HepG2 (cell line): ENCODE data around the gene SLC12A9. TPM values are rescaled to one million over a fixed set of nuclear protein-coding genes. Genes with fewer than 3 reads are reported as not detected.

ENCODE experiments used
- ATAC-seq: fragments of 200-7000 bp; cut with Tn5 transposase; 3 replicates; pipeline ENCODE4 v1.9.1; 2020; ENCODE audit warnings: mild to moderate bottlenecking, moderate library complexity
- BruUV-seq: library from RNA; stranded (reverse); fragments of 400-500 nt; replicated peaks from 2 replicates; lab custom pipeline; 2021; lab: Mats Ljungman, UMichigan
- CTCF ChIA-PET: fragments of 300-600 bp; formaldehyde crosslinking; extraction: SDS; loops from one replicate; lab custom pipeline; 2021; ENCODE audit warnings: low total read pairs, inconsistent platforms, low intra/inter-chr PET ratio; lab: Yijun Ruan, JAX
- POLR2A ChIA-PET: fragments of 350-600 bp; sonication (Branson Sonifier 250); formaldehyde crosslinking; loops from one replicate; lab custom pipeline; 2020; ENCODE audit warnings: antibody characterized with exemption, inconsistent platforms; lab: Yijun Ruan, JAX
- DNase-seq: peaks from one replicate; pipeline ENCODE4 v3.0.0-alpha.2; 2015; ENCODE audit warnings: low spot score
- FAIRE-seq: peaks from 3 replicates; lab custom pipeline; 2011; peaks lifted over from hg19 to GRCh38; lab: Jason Lieb, UNC
- H2AFZ ChIP-seq: one replicate; pipeline ENCODE4 v1.6.1; 2011; ENCODE audit warnings: low read length, inconsistent platforms
- H3K27ac ChIP-seq: fragments of 300-600 bp; 3 replicates; pipeline ENCODE4 v1.8.0; 2011; ENCODE audit warnings: mixed run types, mild to moderate bottlenecking, mixed read lengths, low read length, inconsistent platforms; ENCODE audit not compliant: insufficient read depth; ENCODE audit errors: extremely low read length
- H3K27me3 ChIP-seq, 2 experiments: fragments of 200-600 bp in 1 of 2; 2 replicates in 1 of 2; 3 replicates in 1 of 2; pipeline versions ENCODE4 v1.6.0 to v1.8.0; 2011; ENCODE audit warnings: low read length in 2 of 2, mild to moderate bottlenecking in 2 of 2, moderate library complexity in 2 of 2, inconsistent platforms in 1 of 2; ENCODE audit not compliant: insufficient read depth in 2 of 2, control insufficient read depth in 1 of 2
- H3K36me3 ChIP-seq, 2 experiments: fragments of 200-600 bp in 1 of 2; replicated peaks in 1 of 2; 2 replicates in 1 of 2; 3 replicates in 1 of 2; pipeline versions ENCODE4 v1.5.1 to v1.8.0; 2011; ENCODE audit warnings: low read length in 2 of 2, inconsistent platforms in 1 of 2; ENCODE audit not compliant: insufficient read depth in 2 of 2, control insufficient read depth in 1 of 2
- H3K4me1 ChIP-seq: 2 replicates; pipeline ENCODE4 v1.5.1; 2012; ENCODE audit warnings: low read length, inconsistent platforms; ENCODE audit not compliant: insufficient read depth
- H3K4me2 ChIP-seq: 2 replicates; pipeline ENCODE4 v1.6.0; 2011; ENCODE audit warnings: low read depth, low read length, inconsistent platforms
- H3K4me3 ChIP-seq, 3 experiments: fragments of 200-600 bp in 1 of 3; sonication (generic), shearing (Covaris generic) in 1 of 3; replicated peaks in 1 of 3; 2 replicates each; pipeline ENCODE4 v1.5.1; 2011 to 2016; ENCODE audit warnings: low read length in 3 of 3, inconsistent platforms in 2 of 3, low read depth in 2 of 3, mild to moderate bottlenecking in 2 of 3, control low read depth in 1 of 3, mixed read lengths in 1 of 3; ENCODE audit not compliant: insufficient read depth in 1 of 3
- H3K79me2 ChIP-seq: one replicate; pipeline ENCODE4 v1.6.1; 2011; ENCODE audit warnings: low read length, inconsistent platforms; ENCODE audit not compliant: insufficient read depth
- H3K9ac ChIP-seq: 2 replicates; pipeline ENCODE4 v1.6.0; 2011; ENCODE audit warnings: mild to moderate bottlenecking, low read depth, low read length, inconsistent platforms; ENCODE audit not compliant: insufficient read depth
- H3K9me3 ChIP-seq: 2 replicates; pipeline ENCODE4 v1.5.1; 2012; ENCODE audit warnings: mild to moderate bottlenecking, low read length
- H4K20me1 ChIP-seq: 2 replicates; pipeline ENCODE4 v1.6.0; 2011; ENCODE audit warnings: inconsistent platforms, mild to moderate bottlenecking, low read length, moderate library complexity; ENCODE audit not compliant: insufficient read depth
- AGO2 ChIP-seq: fragments of 200-400 bp; formaldehyde crosslinking; optimal IDR thresholded peaks from 2 replicates; pipeline ENCODE3; 2017; ENCODE audit warnings: mild to moderate bottlenecking, low read depth, low read length, moderate library complexity
- ESRRA ChIP-seq: sonication (generic); formaldehyde crosslinking; IDR thresholded peaks from 2 replicates; pipeline ENCODE4 v1.5.1; 2020; ENCODE audit warnings: mild to moderate bottlenecking, low read depth, missing genetic modification reagents
- ETV5 ChIP-seq: IDR thresholded peaks from 2 replicates; pipeline ENCODE4 v1.6.1; 2018; ENCODE audit warnings: missing biosample characterization, missing genetic modification reagents, inconsistent platforms, borderline replicate concordance
- MAFG ChIP-seq: sonication (generic); formaldehyde crosslinking; IDR thresholded peaks from 2 replicates; pipeline ENCODE4 v1.5.1; 2020; ENCODE audit warnings: mild to moderate bottlenecking, missing genetic modification reagents
- MTF1 ChIP-seq: sonication (generic); formaldehyde crosslinking; IDR thresholded peaks from 2 replicates; pipeline ENCODE4 v1.5.0; 2020; ENCODE audit warnings: missing genetic modification reagents
- NFIC ChIP-seq: IDR thresholded peaks from 2 replicates; pipeline ENCODE4 v1.6.1; 2012; ENCODE audit warnings: mild to moderate bottlenecking, low read length, inconsistent platforms
- RFX3 ChIP-seq: IDR thresholded peaks from 2 replicates; pipeline ENCODE4 v1.6.1; 2016; ENCODE audit warnings: missing biosample characterization, missing genetic modification reagents
- ZBTB7B ChIP-seq: sonication (generic); formaldehyde crosslinking; IDR thresholded peaks from 2 replicates; pipeline ENCODE4 v1.4.0; 2020; ENCODE audit warnings: missing genetic modification reagents
- ZNF431 ChIP-seq: sonication (generic); formaldehyde crosslinking; IDR thresholded peaks from 2 replicates; pipeline ENCODE4 v1.9.0; 2022; ENCODE audit warnings: missing genetic modification reagents, low read depth, mild to moderate bottlenecking, borderline replicate concordance
- ZNF883 ChIP-seq: sonication (generic); formaldehyde crosslinking; IDR thresholded peaks from 2 replicates; pipeline ENCODE4 v1.5.1; 2020; ENCODE audit warnings: mild to moderate bottlenecking, missing genetic modification reagents; ENCODE audit errors: not compliant biosample characterization
- ZSCAN25 ChIP-seq: sonication (generic); formaldehyde crosslinking; IDR thresholded peaks from 2 replicates; pipeline ENCODE4 v1.8.0; 2022; ENCODE audit warnings: mild to moderate bottlenecking, missing genetic modification reagents
- WGBS: methylation state at CpG from one replicate; pipeline ENCODE4 v1.1.6; 2017; ENCODE audit warnings: low lambda C conversion rate; 5-methylcytosine and 5-hydroxymethylcytosine counted together
- in situ Hi-C: cut with HindIII; loops from 2 replicates; pipeline ENCODE4 v1.10.0; 2017; ENCODE audit warnings: low pct_unique_long_range_greater_than_20kb; ENCODE audit not compliant: extremely low pct_ligation_motif_present
- intact Hi-C: fragments of 100-400 bp; cut with micrococcal nuclease; formaldehyde crosslinking; loops from one replicate; pipeline ENCODE4 v1.10.0; 2022; ENCODE audit not compliant: unreplicated experiment
- polyA plus RNA-seq, 8 experiments: library from polyadenylated mRNA; depleted of rRNA in 3 of 8; stranded (reverse) in 7 of 8; unstranded in 1 of 8; fragments of >200 nt; fragmentation: Illumina TruSeq in 4 of 8; extraction: Trizol in 4 of 8; gene quantifications; 2 replicates each; pipeline versions ENCODE4 v1.2.1 to v1.2.3, GENCODE V29; 2011 to 2016; ENCODE audit warnings: low read depth in 4 of 8, missing spikeins in 1 of 8, mixed read lengths in 1 of 8; ENCODE audit not compliant: insufficient read depth in 1 of 8
- total RNA-seq, 5 experiments: library from RNA; depleted of rRNA; stranded (reverse); fragments of >200 nt; fragmentation: Illumina TruSeq; extraction: Trizol; gene quantifications; 2 replicates each; pipeline ENCODE4 v1.2.3, GENCODE V29; 2016; ENCODE audit warnings: low read depth in 1 of 5
- TF ChIP-seq, protein P1 (sequence below): sonication (generic); formaldehyde crosslinking; IDR thresholded peaks from 2 replicates; pipeline ENCODE4 v1.4.0; 2020; ENCODE audit warnings: missing genetic modification reagents
- TF ChIP-seq, protein P2 (sequence below): IDR thresholded peaks from 2 replicates; pipeline ENCODE4 v1.6.1; 2018; ENCODE audit warnings: missing genetic modification reagents

Gene SLC12A9
- total and polyA plus RNA-seq, 2 of the 13 experiments (the other 11 are each of a cell fraction or from before 2014, with no cell fraction given), result 8.7 to 16.6 TPM

DNA sequence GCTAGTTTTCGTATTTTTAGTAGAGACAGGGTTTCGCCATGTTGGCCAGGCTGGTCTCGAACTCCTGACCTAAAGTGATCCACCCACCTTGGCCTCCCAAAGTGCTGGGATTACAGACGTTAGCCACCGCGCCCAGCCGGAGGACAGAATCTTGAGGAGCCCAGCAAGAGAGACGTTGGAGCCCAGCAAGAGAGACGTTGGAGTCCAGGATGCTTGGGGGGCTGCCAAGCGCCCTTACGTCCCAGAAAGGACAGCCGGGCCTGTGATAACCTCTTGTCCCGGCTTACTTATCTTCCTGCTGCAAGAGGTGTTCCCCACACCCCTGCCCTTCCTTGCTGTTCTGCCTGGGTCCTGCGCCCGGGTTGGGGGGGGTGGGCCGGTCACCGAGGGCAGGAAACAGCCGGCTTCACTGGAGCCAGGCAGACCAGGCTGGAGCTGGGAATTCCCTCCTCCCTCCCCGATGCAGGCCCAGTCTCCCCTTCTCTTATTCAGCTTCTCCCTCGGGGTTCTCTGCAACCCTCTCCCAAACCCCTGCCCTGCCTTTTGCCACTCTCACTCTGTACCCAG is 23.3 kb upstream of the SLC12A9 start (continued):
- TF ChIP-seq, protein P1, sequence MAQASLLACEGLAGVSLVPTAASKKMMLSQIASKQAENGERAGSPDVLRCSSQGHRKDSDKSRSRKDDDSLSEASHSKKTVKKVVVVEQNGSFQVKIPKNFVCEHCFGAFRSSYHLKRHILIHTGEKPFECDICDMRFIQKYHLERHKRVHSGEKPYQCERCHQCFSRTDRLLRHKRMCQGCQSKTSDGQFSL (CRISPR knock-in tag), result 0 out of 2 replicates have a peak, but pooled peaks have one; percentile 44
- no peak for TF ChIP-seq RFX3 (CRISPR knock-in tag)
- peak; percentile 44; the same call in 1 of the 2 replicates for TF ChIP-seq ZSCAN25 (CRISPR knock-in tag)
- peak; percentile 41 for TF ChIP-seq ZNF883 (CRISPR knock-in tag)
- TF ChIP-seq ESRRA (CRISPR knock-in tag), result no peak

DNA sequence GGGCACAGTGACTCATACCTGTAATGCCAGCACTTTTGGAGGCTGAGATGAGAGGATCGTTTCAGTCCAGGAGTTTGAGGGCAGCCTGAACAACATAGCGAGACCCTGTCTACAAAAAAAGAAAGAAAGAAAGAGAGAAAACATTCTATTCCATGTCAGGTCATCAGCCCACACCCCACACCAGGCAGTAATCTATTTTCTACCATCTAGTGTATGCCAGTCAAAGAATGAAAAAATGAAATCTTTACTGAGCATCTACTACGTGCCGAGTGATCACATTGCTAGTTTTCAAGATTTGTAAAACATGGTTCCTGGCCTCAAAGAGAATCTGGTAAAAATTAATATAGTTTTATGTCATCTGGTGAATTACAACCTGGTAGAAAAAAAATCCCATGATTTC is 22.1 kb upstream of the SLC12A9 start:
- H3K9me3 ChIP-seq, result no peaks in the 10 kb centered on the region
- FAIRE-seq, result no peak
- ChIA-PET CTCF (no interaction called here), POLR2A (no interaction called here)
- BruUV-seq, result no TSS peak
- ATAC-seq, result no peak
- H3K36me3 ChIP-seq, result no peaks in the 10 kb centered on the region
- H4K20me1 ChIP-seq, result peaks cover 8% of the 10 kb centered on the region; the same call in 1 of the 2 replicates
- intact Hi-C loops, result no loop called here
- H3K79me2 ChIP-seq, result peaks cover 25% of the 10 kb centered on the region
- in situ Hi-C loops, result no loop called here
- no peak overlapping the region for H3K9ac ChIP-seq
- TF ChIP-seq, protein P2, sequence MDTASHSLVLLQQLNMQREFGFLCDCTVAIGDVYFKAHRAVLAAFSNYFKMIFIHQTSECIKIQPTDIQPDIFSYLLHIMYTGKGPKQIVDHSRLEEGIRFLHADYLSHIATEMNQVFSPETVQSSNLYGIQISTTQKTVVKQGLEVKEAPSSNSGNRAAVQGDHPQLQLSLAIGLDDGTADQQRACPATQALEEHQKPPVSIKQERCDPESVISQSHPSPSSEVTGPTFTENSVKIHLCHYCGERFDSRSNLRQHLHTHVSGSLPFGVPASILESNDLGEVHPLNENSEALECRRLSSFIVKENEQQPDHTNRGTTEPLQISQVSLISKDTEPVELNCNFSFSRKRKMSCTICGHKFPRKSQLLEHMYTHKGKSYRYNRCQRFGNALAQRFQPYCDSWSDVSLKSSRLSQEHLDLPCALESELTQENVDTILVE (CRISPR knock-in tag), result no peak
- TF ChIP-seq ZBTB7B (CRISPR knock-in tag) (no peak), MAFG (CRISPR knock-in tag) (no peak), AGO2 (no peak), MTF1 (no peak), NFIC (no peak), ETV5 (CRISPR knock-in tag) (no peak), ZNF431 (CRISPR knock-in tag) (no peak)
- peak overlapping the region; percentile 71 for H3K27ac ChIP-seq
- H3K4me1 ChIP-seq, result peaks cover 69% of the 10 kb centered on the region
- H2AFZ ChIP-seq, result no peak overlapping the region
- no peak for DNase-seq
- no peak overlapping the region for H3K4me3 ChIP-seq
- WGBS, result 67% methylated on average over 4 of the region's 4 CpGs
- no peaks in the 10 kb centered on the region; a peak in 2 of 5 replicates for H3K27me3 ChIP-seq
- no peak overlapping the region for H3K4me2 ChIP-seq
